Measurements from ENCODE around the gene ANKFN1.

Gene ANKFN1

GRCh38 chr17:56514264-56514663 lies 361.0 kb downstream of the ANKFN1 start:
- H4K20me1 ChIP-seq (ENCODE audit: insufficient read depth) = no peaks in the 10 kb centered on the region
- H3K9ac ChIP-seq = no peak overlapping the region

DNA sequence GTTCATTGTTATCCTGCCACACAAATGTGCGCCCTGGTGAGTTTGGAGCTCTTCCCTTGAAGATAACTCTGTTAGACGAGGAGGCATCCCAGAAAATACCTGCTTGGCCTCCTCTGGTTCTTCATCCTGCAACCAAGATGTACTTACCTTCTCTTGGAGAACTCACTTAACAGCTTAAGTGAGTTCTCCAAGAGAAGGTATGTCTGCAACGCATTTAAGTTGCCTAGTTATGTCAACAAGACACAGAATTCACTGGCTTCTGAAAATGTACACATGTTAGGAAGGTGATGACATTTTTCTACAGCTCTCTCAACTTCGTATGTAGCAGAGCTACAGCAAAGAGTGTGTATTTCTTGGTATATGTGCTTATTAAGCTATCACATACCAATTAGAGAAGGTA lies 361.6 kb downstream of the ANKFN1 start:
- no peak overlapping the region for H2AFZ ChIP-seq (ENCODE audit: low read depth)
- no peaks in the 10 kb centered on the region for H3K27me3 ChIP-seq (ENCODE audit: insufficient read depth, low read depth)

More at GRCh38 chr17:56514264-56514663, 361.0 kb downstream of the ANKFN1 start:
- no peak overlapping the region for H3K4me3 ChIP-seq (IDR thresholded peaks at IDR 0.05; ENCODE audit: insufficient read depth, low read depth, low read length)
- no peaks in the 10 kb centered on the region for H3K79me2 ChIP-seq (ENCODE audit: insufficient read depth, low read depth)
- H3K36me3 ChIP-seq (ENCODE audit: insufficient read depth) = no peaks in the 10 kb centered on the region
- TF ChIP-seq, protein P1, sequence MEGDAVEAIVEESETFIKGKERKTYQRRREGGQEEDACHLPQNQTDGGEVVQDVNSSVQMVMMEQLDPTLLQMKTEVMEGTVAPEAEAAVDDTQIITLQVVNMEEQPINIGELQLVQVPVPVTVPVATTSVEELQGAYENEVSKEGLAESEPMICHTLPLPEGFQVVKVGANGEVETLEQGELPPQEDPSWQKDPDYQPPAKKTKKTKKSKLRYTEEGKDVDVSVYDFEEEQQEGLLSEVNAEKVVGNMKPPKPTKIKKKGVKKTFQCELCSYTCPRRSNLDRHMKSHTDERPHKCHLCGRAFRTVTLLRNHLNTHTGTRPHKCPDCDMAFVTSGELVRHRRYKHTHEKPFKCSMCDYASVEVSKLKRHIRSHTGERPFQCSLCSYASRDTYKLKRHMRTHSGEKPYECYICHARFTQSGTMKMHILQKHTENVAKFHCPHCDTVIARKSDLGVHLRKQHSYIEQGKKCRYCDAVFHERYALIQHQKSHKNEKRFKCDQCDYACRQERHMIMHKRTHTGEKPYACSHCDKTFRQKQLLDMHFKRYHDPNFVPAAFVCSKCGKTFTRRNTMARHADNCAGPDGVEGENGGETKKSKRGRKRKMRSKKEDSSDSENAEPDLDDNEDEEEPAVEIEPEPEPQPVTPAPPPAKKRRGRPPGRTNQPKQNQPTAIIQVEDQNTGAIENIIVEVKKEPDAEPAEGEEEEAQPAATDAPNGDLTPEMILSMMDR (conservative IDR thresholded peaks at IDR 0.05; ENCODE audit: low read depth, low read length) = no peak
- H3K4me1 ChIP-seq (ENCODE audit: low read depth, poor library complexity, severe bottlenecking) = no peaks in the 10 kb centered on the region
- no peak overlapping the region for H3K4me2 ChIP-seq
- no peaks in the 10 kb centered on the region for H3K27me3 ChIP-seq (ENCODE audit: insufficient read depth, low read depth)
- no peak overlapping the region for H3K27ac ChIP-seq
- no peak overlapping the region for H2AFZ ChIP-seq (ENCODE audit: low read depth)

DNA sequence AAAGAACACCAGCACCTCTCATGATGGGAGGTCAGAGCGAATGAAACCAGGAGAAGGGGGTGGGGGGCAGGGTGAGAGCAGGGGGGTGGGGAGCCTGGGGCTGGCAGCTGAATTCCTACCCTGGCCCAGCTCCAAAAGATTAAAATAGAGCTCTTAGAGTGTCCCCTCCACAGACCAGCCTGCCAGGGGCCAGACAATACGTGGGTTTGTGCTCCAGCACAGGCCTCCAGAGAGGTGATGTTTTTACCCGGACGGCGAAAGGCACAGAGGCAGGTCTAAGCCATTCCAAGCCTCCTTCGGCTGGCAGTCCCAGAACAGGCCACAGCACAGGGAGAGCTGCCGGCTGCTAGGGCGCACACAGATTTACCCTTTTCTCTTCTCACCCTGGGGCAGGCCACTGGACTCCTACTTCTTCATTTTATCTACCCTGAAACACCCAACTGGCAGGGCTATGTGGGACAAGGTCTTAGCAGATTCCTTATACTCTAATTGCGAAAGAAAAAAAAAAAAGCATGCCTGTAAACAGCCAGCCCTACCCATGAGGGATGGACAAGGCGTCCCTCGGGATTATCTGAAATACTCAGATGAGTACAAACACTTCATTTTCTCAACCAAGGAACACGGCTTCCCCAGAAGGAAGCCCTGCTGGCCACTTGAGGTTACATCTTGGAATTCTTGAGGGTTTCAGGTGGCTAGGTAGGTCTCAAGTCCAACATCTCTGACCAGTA lies 368.3 kb downstream of the ANKFN1 start:
- Histone ChIP-seq H3K27me3 (ENCODE audit: insufficient read depth, low read depth) (no peaks in the 10 kb centered on the region), H3K9ac (no peak overlapping the region), H3K4me3 (IDR thresholded peaks at IDR 0.05; ENCODE audit: insufficient read depth, low read depth, low read length) (no peak overlapping the region), H3K4me1 (ENCODE audit: low read depth, poor library complexity, severe bottlenecking) (no peaks in the 10 kb centered on the region), H4K20me1 (ENCODE audit: insufficient read depth) (no peaks in the 10 kb centered on the region), H2AFZ (ENCODE audit: low read depth) (no peak overlapping the region), H3K27ac (no peak overlapping the region), H3K4me2 (no peak overlapping the region), H3K79me2 (ENCODE audit: insufficient read depth, low read depth) (no peaks in the 10 kb centered on the region), H3K36me3 (ENCODE audit: insufficient read depth) (no peaks in the 10 kb centered on the region)
- TF ChIP-seq, protein P1 (conservative IDR thresholded peaks at IDR 0.05; ENCODE audit: low read depth, low read length) = no peak

More for the DNA sequence above, 361.6 kb downstream of the ANKFN1 start:
- Histone ChIP-seq H3K36me3 (ENCODE audit: insufficient read depth) (no peaks in the 10 kb centered on the region), H3K4me2 (no peak overlapping the region), H3K27ac (no peak overlapping the region), H3K4me3 (IDR thresholded peaks at IDR 0.05; ENCODE audit: insufficient read depth, low read depth, low read length) (no peak overlapping the region), H3K9ac (no peak overlapping the region), H3K79me2 (ENCODE audit: insufficient read depth, low read depth) (no peaks in the 10 kb centered on the region), H4K20me1 (ENCODE audit: insufficient read depth) (no peaks in the 10 kb centered on the region), H3K4me1 (ENCODE audit: low read depth, poor library complexity, severe bottlenecking) (no peaks in the 10 kb centered on the region)
- TF ChIP-seq, protein P1 (conservative IDR thresholded peaks at IDR 0.05; ENCODE audit: low read depth, low read length) = no peak

DNA sequence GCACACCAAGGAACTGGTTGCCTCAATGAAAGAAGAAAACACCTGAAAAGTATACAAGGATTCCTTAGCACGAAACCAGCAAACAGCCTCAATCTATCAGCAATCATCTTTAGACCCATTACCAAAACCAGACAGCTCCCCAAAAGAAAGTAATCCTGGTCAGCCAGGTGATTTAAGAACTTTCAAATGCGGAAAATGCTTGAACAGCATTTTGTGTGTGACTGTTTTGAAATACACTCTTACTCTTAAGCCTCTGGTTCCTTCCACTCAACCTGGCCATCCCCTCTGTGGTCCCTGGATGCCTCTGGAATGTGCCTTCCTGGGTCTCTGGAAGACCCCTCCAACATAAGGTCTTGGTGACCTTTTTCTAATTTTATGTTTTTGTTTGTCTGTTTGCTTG lies 369.8 kb downstream of the ANKFN1 start:
- Histone ChIP-seq H3K9ac (no peak overlapping the region), H4K20me1 (ENCODE audit: insufficient read depth) (no peaks in the 10 kb centered on the region), H3K4me3 (IDR thresholded peaks at IDR 0.05; ENCODE audit: insufficient read depth, low read depth, low read length) (no peak overlapping the region), H2AFZ (ENCODE audit: low read depth) (no peak overlapping the region), H3K4me2 (no peak overlapping the region), H3K79me2 (ENCODE audit: insufficient read depth, low read depth) (no peaks in the 10 kb centered on the region), H3K36me3 (ENCODE audit: insufficient read depth) (no peaks in the 10 kb centered on the region), H3K4me1 (ENCODE audit: low read depth, poor library complexity, severe bottlenecking) (no peaks in the 10 kb centered on the region), H3K27ac (no peak overlapping the region), H3K27me3 (ENCODE audit: insufficient read depth, low read depth) (no peaks in the 10 kb centered on the region)
- TF ChIP-seq, protein P1 (conservative IDR thresholded peaks at IDR 0.05; ENCODE audit: low read depth, low read length) = no peak

Data from KMS-11 (cell line).